K562 (cell line): ENCODE measurements around the gene SLC25A1. TPM values are rescaled to one million over a fixed set of nuclear protein-coding genes. Genes with fewer than 3 reads are reported as not detected.

ENCODE experiments used
- ADNP ChIP-seq: fragments of 200-800 bp; sonication (Bioruptor generic); IDR thresholded peaks from 2 replicates; pipeline ENCODE4 v1.6.1; 2016; ENCODE audit warnings: missing genetic modification characterization, missing compliant biosample characterization
- ATF1 ChIP-seq, 2 experiments: fragments of 450-650 bp in 1 of 2; IDR thresholded peaks; 2 replicates each; pipeline ENCODE4 v1.6.1; 2016; ENCODE audit warnings: missing compliant biosample characterization in 1 of 2, missing genetic modification characterization in 1 of 2
- ATF7 ChIP-seq: fragments of 450-650 bp; IDR thresholded peaks from 2 replicates; pipeline ENCODE4 v1.7.1; 2014; ENCODE audit warnings: mild to moderate bottlenecking, moderate library complexity
- CHD1 ChIP-seq: fragments of 200-600 bp; sonication (generic); IDR thresholded peaks from one replicate; pipeline ENCODE4 v1.6.1; 2012; ENCODE audit warnings: mild to moderate bottlenecking, moderate library complexity, low read length, inconsistent platforms
- CLOCK ChIP-seq: fragments of 250-450 bp; sonication (Bioruptor Pico); IDR thresholded peaks from 2 replicates; pipeline ENCODE4 v1.4.0; 2020; ENCODE audit warnings: mild to moderate bottlenecking, moderate library complexity, borderline replicate concordance
- CREBBP ChIP-seq: IDR thresholded peaks from one replicate; pipeline ENCODE4 v1.6.1; 2012; ENCODE audit warnings: low read depth, mild to moderate bottlenecking, control low read depth, inconsistent platforms, low read length
- FOSL1 ChIP-seq: fragments of 200-800 bp; sonication (Bioruptor generic); conservative IDR thresholded peaks from 2 replicates; pipeline ENCODE4 v1.6.1; 2016; ENCODE audit warnings: missing genetic modification characterization, missing compliant biosample characterization
- FOXK1 ChIP-seq: sonication (generic); formaldehyde crosslinking; IDR thresholded peaks from 2 replicates; pipeline ENCODE4 v1.8.0; 2022; ENCODE audit warnings: missing genetic modification reagents, mild to moderate bottlenecking, borderline replicate concordance
- NCOA1 ChIP-seq: fragments of 450-650 bp; IDR thresholded peaks from 2 replicates; pipeline ENCODE4 v1.6.1; 2016; ENCODE audit warnings: low read depth
- NKRF ChIP-seq: fragments of 450-650 bp; IDR thresholded peaks from 2 replicates; pipeline ENCODE4 v1.6.1; 2016; ENCODE audit warnings: borderline replicate concordance
- NR2C2 ChIP-seq, 2 experiments: fragments of 200-800 bp in 1 of 2; sonication (Bioruptor generic) in 1 of 2; sonication (generic) in 1 of 2; formaldehyde crosslinking in 1 of 2; IDR thresholded peaks; 2 replicates each; pipeline versions ENCODE4 v1.6.1 to v1.8.0; 2016 to 2022; ENCODE audit warnings: mild to moderate bottlenecking in 1 of 2, missing compliant biosample characterization in 1 of 2, missing genetic modification characterization in 1 of 2, missing genetic modification reagents in 1 of 2
- NRF1 ChIP-seq, 2 experiments: fragments of 450-650 bp; IDR thresholded peaks in 1 of 2; conservative IDR thresholded peaks in 1 of 2; 2 replicates each; pipeline ENCODE4 v1.6.1; 2014; ENCODE audit warnings: mild to moderate bottlenecking in 2 of 2
- SFPQ ChIP-seq: fragments of 200-400 bp; formaldehyde crosslinking; IDR thresholded peaks from 2 replicates; pipeline ENCODE4 v1.6.1; 2017; ENCODE audit warnings: mild to moderate bottlenecking, low read depth, low read length, moderate library complexity
- THAP7 ChIP-seq: fragments of 250-450 bp; sonication (Bioruptor Pico); IDR thresholded peaks from 2 replicates; pipeline ENCODE4 v1.5.0; 2021
- ZBED1 ChIP-seq: IDR thresholded peaks from 2 replicates; pipeline ENCODE4 v1.6.1; 2014
- ZBTB7A ChIP-seq: IDR thresholded peaks from 2 replicates; pipeline ENCODE4 v1.6.1; 2011; ENCODE audit warnings: low read depth, mild to moderate bottlenecking, low read length, moderate library complexity, borderline replicate concordance; ENCODE audit not compliant: control insufficient read depth
- ZNF282 ChIP-seq: sonication (generic); formaldehyde crosslinking; IDR thresholded peaks from 2 replicates; pipeline ENCODE4 v1.8.1; 2023; ENCODE audit warnings: missing genetic modification reagents
- ZNF655 ChIP-seq: fragments of 250-450 bp; sonication (Bioruptor Pico); IDR thresholded peaks from 2 replicates; pipeline ENCODE4 v1.5.0; 2021
- ZNF785 ChIP-seq: fragments of 250-450 bp; sonication (Bioruptor Pico); IDR thresholded peaks from 2 replicates; pipeline ENCODE4 v1.4.0; 2020; ENCODE audit warnings: mild to moderate bottlenecking
- polyA plus RNA-seq, 8 experiments: library from polyadenylated mRNA; depleted of rRNA in 4 of 8; stranded (reverse) in 5 of 8; unstranded in 3 of 8; fragments of >200 nt; fragmentation: Nextera tagmentation in 2 of 8; fragmentation: Illumina TruSeq in 1 of 8; extraction: Ambion mirVana in 2 of 8; extraction: Trizol in 1 of 8; gene quantifications; 2 replicates each; pipeline versions ENCODE4 v1.2.1 to v1.2.3, GENCODE V29; 2011 to 2014; ENCODE audit warnings: inconsistent platforms in 1 of 8, missing spikeins in 1 of 8
- total RNA-seq, 7 experiments: library from RNA; depleted of rRNA in 6 of 7; stranded (reverse); fragments of >200 nt in 6 of 7; fragmentation: Illumina TruSeq in 2 of 7; extraction: Trizol in 2 of 7; gene quantifications; 2 replicates each; pipeline versions ENCODE4 v1.2.1 to v1.2.3, GENCODE V29; 2011 to 2021; ENCODE audit warnings: low replicate concordance in 1 of 7

SLC25A1 gene
- total and polyA plus RNA-seq, 9 of the 15 experiments (the other 6 are each of a cell fraction or from before 2014, with no cell fraction given): 11.0 to 408 (median 110) TPM

GRCh38 chr22:19184276-19184997 is 5.9 kb upstream of the SLC25A1 start (continued):
- no peak for TF ChIP-seq ZNF655 (CRISPR knock-in tag)
- no peak for TF ChIP-seq CREBBP
- TF ChIP-seq CLOCK: no peak
- no peak for TF ChIP-seq ATF7
- TF ChIP-seq ZNF282 (CRISPR knock-in tag): no peak
- TF ChIP-seq ZBTB7A: peak; percentile 15; the same call in 1 of the 2 replicates
- no peak for TF ChIP-seq ADNP (tag)
- TF ChIP-seq CHD1: peak; percentile 48
- no peak for TF ChIP-seq FOSL1
- TF ChIP-seq ATF1 (CRISPR knock-in tag; IDR thresholded peaks at IDR 0.05): 0 out of 2 replicates have a peak, but pooled peaks have one; percentile 3
- TF ChIP-seq ATF1 (tag; IDR thresholded peaks at IDR 0.05): no peak
- no peak for TF ChIP-seq SFPQ
- no peak for TF ChIP-seq NCOA1
- TF ChIP-seq NKRF: no peak
- TF ChIP-seq ZNF785 (CRISPR knock-in tag): no peak
- no peak for TF ChIP-seq ZBED1
- TF ChIP-seq NRF1 (conservative IDR thresholded peaks at IDR 0.05 in 1 of 2, IDR thresholded peaks at IDR 0.05 in 1 of 2): no peak
- TF ChIP-seq FOXK1 (CRISPR knock-in tag): no peak
- no peak for TF ChIP-seq NR2C2 (CRISPR knock-in tag; IDR thresholded peaks at IDR 0.05)
- no peak for TF ChIP-seq NR2C2 (tag; IDR thresholded peaks at IDR 0.05)
- TF ChIP-seq THAP7 (CRISPR knock-in tag): no peak
